GM12873 (cell line): ENCODE results near the gene ZXDA.

Experiments
- CTCF ChIP-seq: IDR thresholded peaks from 2 replicates; pipeline ENCODE4 v1.5.1; 2012; ENCODE audit warnings: low read depth, mild to moderate bottlenecking, moderate library complexity, low read length, control low read depth; ENCODE audit not compliant: insufficient read depth; ENCODE audit errors: missing control alignments

Gene ZXDA

DNA sequence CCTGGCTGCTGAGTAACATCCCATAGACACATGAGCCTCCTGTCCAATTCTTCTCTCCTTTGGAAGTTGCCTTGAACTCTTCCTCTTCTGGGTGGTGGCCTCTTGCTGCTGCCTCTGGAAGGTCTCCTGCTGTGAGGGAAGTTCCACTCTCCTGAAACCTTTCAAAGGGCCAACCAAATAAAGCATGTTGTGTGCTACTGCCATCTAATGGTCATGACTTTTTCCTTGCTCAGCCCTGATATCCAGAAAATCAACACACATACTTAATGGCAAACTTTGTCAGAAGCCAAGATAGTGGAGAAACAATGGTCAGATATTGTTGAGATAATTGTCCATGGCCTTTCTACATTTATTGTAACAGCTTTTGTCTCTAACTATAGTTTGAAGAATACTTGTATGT lies 19.1 kb upstream of the ZXDA start:
- TF ChIP-seq CTCF: peak; percentile 54

DNA sequence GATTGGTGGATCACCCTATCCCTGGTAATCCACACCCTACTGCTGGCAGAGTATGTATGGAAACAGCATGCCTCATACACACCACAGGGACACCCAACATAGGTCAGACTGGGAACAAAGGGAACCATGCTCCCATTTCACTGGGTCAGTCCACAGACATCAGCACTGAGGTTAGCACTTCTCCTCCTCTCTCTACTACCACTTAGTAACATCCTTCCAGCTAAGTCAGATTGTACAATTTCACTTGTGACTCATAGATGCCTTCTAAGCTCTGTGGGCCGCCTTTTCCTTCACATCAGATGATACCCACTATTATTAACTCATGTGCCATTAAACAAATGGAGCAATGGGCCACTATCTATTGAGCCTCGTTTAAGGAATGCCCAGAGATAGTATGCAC lies 15.5 kb upstream of the ZXDA start:
- TF ChIP-seq CTCF: no peak

DNA sequence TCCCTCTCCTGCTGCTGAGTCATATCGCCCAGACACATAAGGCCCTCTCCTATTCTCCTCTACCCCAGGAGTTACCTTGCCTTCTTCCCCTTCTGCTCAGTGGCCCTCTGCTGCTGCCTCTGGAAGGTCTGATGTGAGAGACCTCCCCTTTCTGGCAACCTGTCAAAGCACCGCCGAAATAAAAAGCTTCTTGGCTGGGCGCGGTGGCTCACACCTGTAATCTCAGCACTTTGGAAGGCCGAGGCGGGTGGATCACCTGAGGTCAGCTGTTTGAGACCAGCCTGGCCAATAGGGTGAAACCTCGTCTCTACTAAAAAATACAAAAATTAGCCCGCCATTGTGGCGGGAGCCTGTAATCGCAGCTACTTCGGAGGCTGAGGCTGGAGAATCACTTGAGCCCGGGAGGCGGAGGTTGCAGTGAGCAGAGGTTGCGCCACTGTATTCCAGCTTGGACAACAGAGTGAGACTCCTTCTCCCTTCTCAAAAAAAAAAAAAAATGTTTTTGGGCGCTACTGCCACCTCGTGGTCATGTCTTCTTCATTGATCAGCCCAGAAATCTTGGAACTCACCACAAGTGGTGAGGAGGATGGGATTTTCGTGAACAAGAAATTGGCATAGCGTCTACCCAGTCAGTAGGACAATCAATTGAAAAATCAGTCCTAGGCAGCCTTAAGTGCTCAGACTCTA lies 8.6 kb upstream of the ZXDA start:
- peak; percentile 57 for TF ChIP-seq CTCF

DNA sequence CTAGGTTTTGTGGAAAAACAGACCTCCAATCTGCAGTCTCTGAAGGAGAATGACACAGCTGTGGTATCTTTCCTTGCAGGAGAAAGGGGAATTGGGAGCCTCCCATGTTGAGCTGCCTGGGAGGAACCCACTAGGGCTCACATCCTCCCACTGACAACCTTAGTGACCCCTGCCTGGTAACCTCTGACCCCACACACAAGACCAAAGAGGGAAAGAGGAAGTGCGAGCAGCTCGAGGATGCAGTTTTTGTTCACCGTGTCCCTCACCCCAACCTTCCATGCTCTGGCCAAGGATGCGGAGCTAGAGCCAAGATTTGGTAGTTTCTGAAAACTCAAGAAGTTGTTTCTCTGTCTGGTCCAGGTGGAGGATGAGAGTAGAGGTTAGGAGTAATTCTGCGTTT lies 5.4 kb upstream of the ZXDA start:
- TF ChIP-seq CTCF: no peak

DNA sequence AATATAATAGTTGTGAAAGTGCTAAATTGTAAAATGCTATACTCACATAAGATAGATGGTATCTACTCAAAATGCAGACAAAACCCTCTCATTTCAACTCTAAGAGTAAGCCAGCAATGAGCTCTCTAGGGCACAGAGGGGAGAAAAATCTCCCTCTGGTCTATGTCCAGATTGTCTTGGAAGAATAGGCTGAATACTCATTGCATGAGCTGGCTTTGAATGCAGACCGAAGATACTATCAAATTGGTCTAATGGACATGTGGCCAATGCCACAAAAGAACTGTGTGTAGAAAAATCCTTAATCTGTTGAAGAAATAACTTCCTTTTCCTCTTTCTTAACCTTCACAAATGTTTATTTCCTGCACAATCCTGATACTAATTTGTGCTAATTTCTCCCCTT lies 3.5 kb downstream of the ZXDA start:
- no peak for TF ChIP-seq CTCF

- no peak for TF ChIP-seq CTCF
Measured at GRCh38 chrX:57905141-57905540, 5.1 kb downstream of the ZXDA start.

DNA sequence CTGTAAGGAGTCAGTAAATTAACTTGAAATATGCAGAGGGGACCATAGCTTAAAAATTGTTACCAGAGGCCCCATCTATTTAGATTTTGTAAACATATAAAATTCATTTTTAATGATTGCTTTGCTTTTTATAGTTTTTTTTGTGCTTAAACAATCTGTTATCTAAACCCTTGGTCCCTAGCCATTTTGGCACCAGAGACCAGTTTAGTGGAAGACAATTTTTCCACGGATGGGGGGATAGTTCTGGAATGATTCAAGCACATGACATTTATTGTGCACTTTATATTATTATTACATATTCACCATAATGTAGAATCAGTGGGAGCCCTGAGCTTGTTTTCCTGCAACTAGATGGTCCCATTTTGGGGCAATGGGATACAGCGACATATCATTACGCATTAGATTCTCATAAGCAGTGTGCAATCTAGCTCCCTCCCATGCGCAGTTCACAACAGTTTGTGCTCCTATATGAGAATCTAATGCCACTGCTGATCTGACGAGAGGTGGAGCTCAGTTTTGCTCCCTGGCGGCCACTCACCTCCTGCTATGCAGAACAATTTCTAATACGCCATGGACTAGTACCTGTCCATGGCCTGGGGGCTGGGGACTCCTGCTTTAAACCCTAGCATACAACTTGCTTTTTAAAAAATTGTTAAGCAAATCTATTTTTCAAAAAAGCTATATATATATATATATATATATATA lies 5.9 kb downstream of the ZXDA start:
- no peak for TF ChIP-seq CTCF
